Parathyroid adenoma (tissue), 2 donors: ENCODE measurements around the gene DSCAM.

Experiments used
- H2AFZ ChIP-seq: fragments of 300-600 bp; sonication (generic); one replicate; pipeline ENCODE4 v1.7.0; 2017; ENCODE audit warnings: antibody characterized with exemption, mild to moderate bottlenecking
- H3K27ac ChIP-seq: fragments of 300-600 bp; sonication (generic); one replicate; pipeline ENCODE4 v1.7.0; 2017
- H3K27me3 ChIP-seq: fragments of 300-600 bp; sonication (generic); one replicate; pipeline ENCODE4 v1.7.0; 2017; ENCODE audit warnings: low read length; ENCODE audit not compliant: control insufficient read depth, insufficient read depth
- H3K36me3 ChIP-seq: fragments of 300-600 bp; sonication (generic); one replicate; pipeline ENCODE4 v1.7.0; 2017; ENCODE audit warnings: low read length; ENCODE audit not compliant: control insufficient read depth, insufficient read depth
- H3K4me1 ChIP-seq: fragments of 300-600 bp; sonication (generic); one replicate; pipeline ENCODE4 v1.7.0; 2017; ENCODE audit warnings: control low read depth
- H3K4me2 ChIP-seq: fragments of 300-600 bp; sonication (generic); one replicate; pipeline ENCODE4 v1.7.0; 2017; ENCODE audit warnings: low read length
- H3K4me3 ChIP-seq: fragments of 300-600 bp; sonication (generic); one replicate; pipeline ENCODE4 v1.7.0; 2017; ENCODE audit warnings: low read depth, low read length
- H3K79me2 ChIP-seq: fragments of 300-600 bp; sonication (generic); one replicate; pipeline ENCODE4 v1.7.0; 2017; ENCODE audit warnings: control low read depth
- H3K9ac ChIP-seq: fragments of 300-600 bp; sonication (generic); one replicate; pipeline ENCODE4 v1.7.0; 2017; ENCODE audit warnings: mild to moderate bottlenecking
- H3K9me3 ChIP-seq: fragments of 300-600 bp; sonication (generic); one replicate; pipeline ENCODE4 v1.7.0; 2017; ENCODE audit warnings: low read length; ENCODE audit not compliant: control insufficient read depth
- TF ChIP-seq, protein P1 (sequence below): fragments of 300-600 bp; sonication (generic); IDR thresholded peaks from one replicate; pipeline ENCODE4 v1.7.0; 2017; ENCODE audit warnings: antibody characterized with exemption, mild to moderate bottlenecking
- donor health status: primary hyperparathyroidism.

DSCAM gene

GRCh38 chr21:40610345-40610744, 236.6 kb downstream of the DSCAM start:
- H3K27ac ChIP-seq: no peak overlapping the region
- no peaks in the 10 kb centered on the region for H3K4me1 ChIP-seq
- H3K9ac ChIP-seq: no peak overlapping the region
- H3K4me3 ChIP-seq: no peak overlapping the region
- no peak overlapping the region for H3K4me2 ChIP-seq
- H3K9me3 ChIP-seq: no peaks in the 10 kb centered on the region
- no peak overlapping the region for H2AFZ ChIP-seq
- H3K79me2 ChIP-seq: no peaks in the 10 kb centered on the region
- no peaks in the 10 kb centered on the region for H3K27me3 ChIP-seq
- H3K36me3 ChIP-seq: no peaks in the 10 kb centered on the region
- TF ChIP-seq, protein P1, sequence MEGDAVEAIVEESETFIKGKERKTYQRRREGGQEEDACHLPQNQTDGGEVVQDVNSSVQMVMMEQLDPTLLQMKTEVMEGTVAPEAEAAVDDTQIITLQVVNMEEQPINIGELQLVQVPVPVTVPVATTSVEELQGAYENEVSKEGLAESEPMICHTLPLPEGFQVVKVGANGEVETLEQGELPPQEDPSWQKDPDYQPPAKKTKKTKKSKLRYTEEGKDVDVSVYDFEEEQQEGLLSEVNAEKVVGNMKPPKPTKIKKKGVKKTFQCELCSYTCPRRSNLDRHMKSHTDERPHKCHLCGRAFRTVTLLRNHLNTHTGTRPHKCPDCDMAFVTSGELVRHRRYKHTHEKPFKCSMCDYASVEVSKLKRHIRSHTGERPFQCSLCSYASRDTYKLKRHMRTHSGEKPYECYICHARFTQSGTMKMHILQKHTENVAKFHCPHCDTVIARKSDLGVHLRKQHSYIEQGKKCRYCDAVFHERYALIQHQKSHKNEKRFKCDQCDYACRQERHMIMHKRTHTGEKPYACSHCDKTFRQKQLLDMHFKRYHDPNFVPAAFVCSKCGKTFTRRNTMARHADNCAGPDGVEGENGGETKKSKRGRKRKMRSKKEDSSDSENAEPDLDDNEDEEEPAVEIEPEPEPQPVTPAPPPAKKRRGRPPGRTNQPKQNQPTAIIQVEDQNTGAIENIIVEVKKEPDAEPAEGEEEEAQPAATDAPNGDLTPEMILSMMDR: no peak

GRCh38 chr21:40606341-40606740, 240.6 kb downstream of the DSCAM start:
- no peaks in the 10 kb centered on the region for H3K9me3 ChIP-seq
- H3K36me3 ChIP-seq: no peaks in the 10 kb centered on the region
- TF ChIP-seq, protein P1: no peak
- H3K9ac ChIP-seq: no peak overlapping the region
- no peak overlapping the region for H2AFZ ChIP-seq
- no peaks in the 10 kb centered on the region for H3K4me1 ChIP-seq
- no peak overlapping the region for H3K27ac ChIP-seq
- H3K4me3 ChIP-seq: no peak overlapping the region
- no peaks in the 10 kb centered on the region for H3K79me2 ChIP-seq
- no peaks in the 10 kb centered on the region for H3K27me3 ChIP-seq
- no peak overlapping the region for H3K4me2 ChIP-seq

- TF ChIP-seq, protein P1: no peak
- Histone ChIP-seq H3K4me1 (no peaks in the 10 kb centered on the region), H3K27ac (no peak overlapping the region), H3K4me3 (no peak overlapping the region), H3K79me2 (no peaks in the 10 kb centered on the region), H3K4me2 (no peak overlapping the region), H3K27me3 (no peaks in the 10 kb centered on the region), H3K36me3 (no peaks in the 10 kb centered on the region), H3K9ac (no peak overlapping the region), H3K9me3 (no peaks in the 10 kb centered on the region), H2AFZ (no peak overlapping the region)
Observed at GRCh38 chr21:40605094-40605493, 241.9 kb downstream of the DSCAM start.

DNA sequence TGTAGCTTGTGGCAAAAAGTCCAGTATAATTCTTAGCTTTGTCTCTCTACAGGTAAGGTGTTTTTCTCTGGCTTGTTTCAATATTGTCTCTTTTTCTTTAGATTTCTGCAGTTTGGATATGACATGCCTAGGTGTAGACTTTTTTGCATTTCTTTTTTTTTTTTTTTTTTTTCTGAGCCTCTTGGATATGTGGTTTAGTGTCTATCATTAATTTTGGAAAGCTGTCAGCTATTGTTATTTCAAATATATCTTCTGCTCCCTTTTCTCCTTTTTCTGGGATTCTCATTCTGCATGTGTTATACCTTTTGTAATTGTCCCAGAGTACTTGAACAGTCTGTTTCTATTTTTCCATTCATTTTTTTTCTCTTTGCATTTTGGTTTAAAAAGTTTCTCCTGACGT, 243.2 kb downstream of the DSCAM start:
- Histone ChIP-seq H3K9me3 (no peaks in the 10 kb centered on the region), H3K79me2 (no peaks in the 10 kb centered on the region), H3K36me3 (no peaks in the 10 kb centered on the region), H3K27me3 (no peaks in the 10 kb centered on the region), H3K4me1 (no peaks in the 10 kb centered on the region), H3K9ac (no peak overlapping the region), H3K27ac (no peak overlapping the region), H2AFZ (no peak overlapping the region), H3K4me3 (no peak overlapping the region), H3K4me2 (no peak overlapping the region)
- TF ChIP-seq, protein P1: no peak

DNA sequence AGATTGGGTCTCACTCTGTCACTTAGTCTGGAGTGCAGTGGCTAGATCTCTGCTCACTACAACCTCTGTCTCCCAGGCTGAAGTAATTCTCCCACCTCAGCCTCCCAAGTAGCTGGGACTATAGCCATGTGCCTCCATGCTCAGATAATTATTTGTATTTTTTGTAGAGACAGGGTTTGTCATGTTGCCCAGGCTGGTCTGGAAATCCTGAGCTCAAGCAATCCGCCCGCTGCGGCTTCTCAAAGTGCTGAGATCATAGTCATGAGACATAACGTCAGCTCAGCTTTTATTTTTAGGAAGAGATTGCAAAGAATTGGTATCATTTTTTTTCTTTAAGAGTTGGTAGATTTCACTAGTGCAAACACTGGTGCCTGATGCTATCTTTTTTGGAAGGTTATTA, 244.9 kb downstream of the DSCAM start:
- H3K36me3 ChIP-seq: no peaks in the 10 kb centered on the region
- no peaks in the 10 kb centered on the region for H3K79me2 ChIP-seq
- H3K9me3 ChIP-seq: no peaks in the 10 kb centered on the region
- H3K27me3 ChIP-seq: no peaks in the 10 kb centered on the region
- H3K9ac ChIP-seq: no peak overlapping the region
- no peak overlapping the region for H2AFZ ChIP-seq
- H3K4me1 ChIP-seq: no peaks in the 10 kb centered on the region
- TF ChIP-seq, protein P1: no peak
- no peak overlapping the region for H3K27ac ChIP-seq
- no peak overlapping the region for H3K4me3 ChIP-seq
- H3K4me2 ChIP-seq: no peak overlapping the region
